Calu3 (cell line): ENCODE measurements around the gene KLHL24. TPM values are rescaled to one million over a fixed set of nuclear protein-coding genes. Genes with fewer than 3 reads are reported as not detected.
A peak's percentile ranks its signal among the peaks of the same experiment; 100 is the strongest.
"Not testable (repeated sequence)": the region's sequence is repeated elsewhere in the genome, so short reads cannot be mapped to it uniquely, and the experiment has no call there.

Source experiments
- BruUV-seq: library from RNA; stranded (reverse); fragments of 400-500 nt; replicated peaks from 2 replicates; lab custom pipeline; 2021; lab: Mats Ljungman, UMichigan
- CTCF ChIA-PET: fragments of 300-600 bp; sonication (Branson Sonifier 250); formaldehyde crosslinking; loops from one replicate; lab custom pipeline; 2022; ENCODE audit warnings: antibody characterized with exemption; lab: Charles Lee
- DNase-seq: peaks from one replicate; pipeline ENCODE4 v3.0.0; 2022
- H3K27ac Mint-ChIP-seq: one replicate; pipeline ENCODE4 v1.8.0; 2022; ENCODE audit warnings: mixed read lengths; ENCODE audit not compliant: unreplicated experiment
- H3K27me3 Mint-ChIP-seq: one replicate; pipeline ENCODE4 v1.8.0; 2022; ENCODE audit warnings: mixed read lengths; ENCODE audit not compliant: unreplicated experiment
- H3K36me3 Mint-ChIP-seq: one replicate; pipeline ENCODE4 v1.8.0; 2022; ENCODE audit warnings: mild to moderate bottlenecking, moderate library complexity, mixed read lengths; ENCODE audit not compliant: insufficient read depth, unreplicated experiment
- H3K4me1 Mint-ChIP-seq: one replicate; pipeline ENCODE4 v1.8.0; 2022; ENCODE audit warnings: mild to moderate bottlenecking, low read depth, mixed read lengths; ENCODE audit not compliant: unreplicated experiment
- H3K4me3 Mint-ChIP-seq: one replicate; pipeline ENCODE4 v1.8.0; 2022; ENCODE audit warnings: mild to moderate bottlenecking, low read depth, moderate library complexity, mixed read lengths; ENCODE audit not compliant: unreplicated experiment
- H3K9me3 Mint-ChIP-seq: one replicate; pipeline ENCODE4 v1.8.0; 2022; ENCODE audit warnings: low read depth, mixed read lengths; ENCODE audit not compliant: unreplicated experiment
- CTCF ChIP-seq: fragments of 200-600 bp; IDR thresholded peaks from one replicate; pipeline ENCODE4 v1.8.0; 2022; ENCODE audit warnings: antibody characterized with exemption; ENCODE audit not compliant: unreplicated experiment
- intact Hi-C: fragments of 100-400 bp; cut with micrococcal nuclease; formaldehyde crosslinking; loops from one replicate; pipeline ENCODE4 v1.10.0; 2022; ENCODE audit not compliant: unreplicated experiment
- total RNA-seq: library from RNA; stranded (reverse); gene quantifications from 2 replicates; pipeline ENCODE4 v1.2.3, GENCODE V29; 2022

The KLHL24 gene
- total RNA-seq, 1 experiment from 2014 or later = 42.7 TPM

- no peaks in the 10 kb centered on the region for H3K9me3 Mint-ChIP-seq
- TF ChIP-seq CTCF = no peak
- TSS peak; percentile 41 for BruUV-seq
These were observed 1.0 kb downstream of the KLHL24 start for GRCh38 chr3:183636221-183637105.

DNA sequence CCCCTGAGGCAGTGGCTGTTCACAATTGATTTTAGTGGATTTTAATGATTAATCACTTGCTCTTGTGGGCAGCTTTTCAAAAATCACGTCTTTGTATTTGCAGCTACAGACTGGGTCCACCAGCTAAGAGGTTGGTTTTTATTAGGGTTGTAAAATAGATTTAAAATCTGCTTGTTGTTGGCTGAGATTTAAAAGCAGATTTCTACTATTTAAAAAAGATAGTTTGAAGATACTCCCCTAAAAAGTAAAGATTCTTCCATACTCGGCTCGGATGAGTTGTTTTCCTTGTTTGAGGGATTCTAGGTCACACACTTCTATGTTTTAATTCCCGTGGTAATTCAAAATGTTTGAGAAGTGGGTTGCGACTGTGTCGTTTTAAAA is 1.7 kb downstream of the KLHL24 start:
- Mint-ChIP-seq H3K36me3 (peaks cover 37% of the 10 kb centered on the region), H3K4me3 (peak overlapping the region; percentile 99), H3K4me1 (peaks cover 21% of the 10 kb centered on the region), H3K27me3 (no peaks in the 10 kb centered on the region), H3K27ac (peak overlapping the region; percentile 85), H3K9me3 (no peaks in the 10 kb centered on the region)
- no peak for TF ChIP-seq CTCF
- DNase-seq = no peak
- TSS peak; percentile 37 for BruUV-seq
- intact Hi-C loops = loop anchor here (2.0 to 10.0 kb wide), 3 partner anchors 62 to 170 kb away; no protein-coding TSS in a partner anchor
- CTCF ChIA-PET = interaction anchor here (0.6 to 1.7 kb wide), 3 partner anchors 13 to 157 kb away, joined by 3 to 6 read pairs (median 4); no protein-coding TSS in a partner anchor

More at GRCh38 chr3:183636221-183637105, 1.0 kb downstream of the KLHL24 start:
- Mint-ChIP-seq H3K36me3 (peaks cover 37% of the 10 kb centered on the region), H3K4me3 (peak overlapping the region; percentile 99), H3K27me3 (no peaks in the 10 kb centered on the region), H3K4me1 (peaks cover 21% of the 10 kb centered on the region), H3K27ac (peak overlapping the region; percentile 85)
- CTCF ChIA-PET = interaction anchor here (0.5 to 1.7 kb wide), 5 partner anchors 12 to 1843 kb away, joined by 3 to 6 read pairs (median 4); no protein-coding TSS in a partner anchor
- intact Hi-C loops = loop anchor here (2.0 to 10.0 kb wide), 3 partner anchors 62 to 169 kb away; no protein-coding TSS in a partner anchor
- peak; percentile 98 for DNase-seq

DNA sequence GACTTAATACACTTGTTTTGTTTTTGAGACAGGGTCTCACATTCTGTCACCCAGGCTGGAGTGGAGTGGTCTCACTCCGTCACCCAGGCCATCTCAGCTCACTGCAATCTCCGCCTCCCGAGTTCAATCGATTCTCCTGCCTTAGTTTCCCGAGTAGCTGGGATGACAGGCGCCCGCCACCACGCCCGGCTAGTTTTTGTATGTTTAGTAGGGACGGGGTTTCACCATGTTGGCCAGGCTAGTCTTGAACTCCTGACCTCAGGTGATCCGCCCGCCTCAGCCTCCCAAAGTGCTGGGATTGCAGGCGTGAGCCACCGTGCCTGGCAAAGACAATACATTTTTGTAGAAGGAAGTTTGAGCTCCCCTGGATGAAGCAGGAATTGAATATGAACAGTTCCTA is 2.2 kb downstream of the KLHL24 start:
- not testable (repeated sequence) for DNase-seq, H3K9me3 Mint-ChIP-seq, BruUV-seq, H3K27me3 Mint-ChIP-seq
- intact Hi-C loops = loop anchor here (2.0 to 10.0 kb wide), 3 partner anchors 61 to 170 kb away; no protein-coding TSS in a partner anchor
- Mint-ChIP-seq H3K36me3 (peaks cover 37% of the 10 kb centered on the region), H3K4me3 (peak overlapping the region; percentile 99), H3K27ac (peak overlapping the region; percentile 85), H3K4me1 (peaks cover 21% of the 10 kb centered on the region)
- CTCF ChIA-PET = interaction anchor here (0.6 to 1.7 kb wide), 4 partner anchors 9 to 295 kb away, joined by 4 to 6 read pairs (median 4); partner anchors contain the start of gene YEATS2

- peak overlapping the region; percentile 99 for H3K4me3 Mint-ChIP-seq
- intact Hi-C loops = loop anchor here (5.0 to 10.0 kb wide), 2 partner anchors 143 to 171 kb away; no protein-coding TSS in a partner anchor
- TF ChIP-seq CTCF = no peak
- H3K27me3 Mint-ChIP-seq = no peaks in the 10 kb centered on the region
- peak overlapping the region; percentile 85 for H3K27ac Mint-ChIP-seq
- CTCF ChIA-PET = interaction anchor here (0.6 to 1.7 kb wide), 4 partner anchors 9 to 295 kb away, joined by 4 to 6 read pairs (median 4); partner anchors contain the start of gene YEATS2
- peaks cover 37% of the 10 kb centered on the region for H3K36me3 Mint-ChIP-seq
- peaks cover 21% of the 10 kb centered on the region for H3K4me1 Mint-ChIP-seq
- BruUV-seq = no TSS peak
- no peak for DNase-seq
- H3K9me3 Mint-ChIP-seq = no peaks in the 10 kb centered on the region
These were observed 2.9 kb downstream of the KLHL24 start for GRCh38 chr3:183638101-183638852.

- H3K4me3 Mint-ChIP-seq, H3K9me3 Mint-ChIP-seq, intact Hi-C loops, BruUV-seq, H3K27ac Mint-ChIP-seq, H3K27me3 Mint-ChIP-seq, DNase-seq: not testable (repeated sequence)
- peaks cover 21% of the 10 kb centered on the region for H3K4me1 Mint-ChIP-seq
- CTCF ChIA-PET = interaction anchor here (0.8 kb wide), 1 partner anchor 45 kb away, joined by 3 read pairs; no protein-coding TSS in a partner anchor
- peaks cover 24% of the 10 kb centered on the region for H3K36me3 Mint-ChIP-seq
These were observed 5.2 kb downstream of the KLHL24 start for GRCh38 chr3:183640635-183641034.
